Measurements from ENCODE around the gene TRIM6. TPM values are rescaled to one million over a fixed set of nuclear protein-coding genes. Genes with fewer than 3 reads are reported as not detected.
"Not testable (repeated sequence)": the region's sequence is repeated elsewhere in the genome, so short reads cannot be mapped to it uniquely, and the experiment has no call there.

The TRIM6 gene
- total RNA-seq, 2 experiments from 2014 or later = not detected

- H3K27ac ChIP-seq (ENCODE audit: low read depth, low read length, poor library complexity, severe bottlenecking) = no peak overlapping the region
- no peaks in the 10 kb centered on the region for H3K79me2 ChIP-seq (ENCODE audit: insufficient read depth, low read depth, low read length)
- no peak for DNase-seq (ENCODE audit: low spot score)
- no peak overlapping the region for H3K4me2 ChIP-seq (ENCODE audit: low read length)
- H3K9me2 ChIP-seq (ENCODE audit: insufficient read depth, low read length) = no peaks in the 10 kb centered on the region
- H3K4me3 ChIP-seq (ENCODE audit: low read depth, low read length, poor library complexity, severe bottlenecking) = no peak overlapping the region
- intact Hi-C loops (cut with micrococcal nuclease; ENCODE audit: unreplicated experiment) = no loop called here
- H3K4me1 ChIP-seq (ENCODE audit: insufficient read depth, low read length, poor library complexity, severe bottlenecking) = no peaks in the 10 kb centered on the region
- no peaks in the 10 kb centered on the region for H4K20me1 ChIP-seq (ENCODE audit: insufficient read depth, low read length)
- no peak overlapping the region for H2AFZ ChIP-seq (ENCODE audit: low read length)
- peaks cover 14% of the 10 kb centered on the region for H3K36me3 ChIP-seq (ENCODE audit: insufficient read depth, low read length)
- ChIA-PET POLR2A (interaction anchor here (0.5 to 1.3 kb wide), 3 partner anchors 11 to 20 kb away, joined by 3 to 10 read pairs (median 5); no protein-coding TSS in a partner anchor), CTCF (ENCODE audit: unreplicated experiment) (no interaction called here)
- TF ChIP-seq, protein P1, sequence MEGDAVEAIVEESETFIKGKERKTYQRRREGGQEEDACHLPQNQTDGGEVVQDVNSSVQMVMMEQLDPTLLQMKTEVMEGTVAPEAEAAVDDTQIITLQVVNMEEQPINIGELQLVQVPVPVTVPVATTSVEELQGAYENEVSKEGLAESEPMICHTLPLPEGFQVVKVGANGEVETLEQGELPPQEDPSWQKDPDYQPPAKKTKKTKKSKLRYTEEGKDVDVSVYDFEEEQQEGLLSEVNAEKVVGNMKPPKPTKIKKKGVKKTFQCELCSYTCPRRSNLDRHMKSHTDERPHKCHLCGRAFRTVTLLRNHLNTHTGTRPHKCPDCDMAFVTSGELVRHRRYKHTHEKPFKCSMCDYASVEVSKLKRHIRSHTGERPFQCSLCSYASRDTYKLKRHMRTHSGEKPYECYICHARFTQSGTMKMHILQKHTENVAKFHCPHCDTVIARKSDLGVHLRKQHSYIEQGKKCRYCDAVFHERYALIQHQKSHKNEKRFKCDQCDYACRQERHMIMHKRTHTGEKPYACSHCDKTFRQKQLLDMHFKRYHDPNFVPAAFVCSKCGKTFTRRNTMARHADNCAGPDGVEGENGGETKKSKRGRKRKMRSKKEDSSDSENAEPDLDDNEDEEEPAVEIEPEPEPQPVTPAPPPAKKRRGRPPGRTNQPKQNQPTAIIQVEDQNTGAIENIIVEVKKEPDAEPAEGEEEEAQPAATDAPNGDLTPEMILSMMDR (conservative IDR thresholded peaks at IDR 0.05; ENCODE audit: low read length) = no peak
- TF ChIP-seq EZH2phosphoT487 (IDR thresholded peaks at IDR 0.05; ENCODE audit: borderline replicate concordance, low read depth, low read length) = no peak
- no peaks in the 10 kb centered on the region for H3K9me3 ChIP-seq (ENCODE audit: low read length)
- BruUV-seq (replicated peaks) = no TSS peak
These were observed 49.7 kb downstream of the TRIM6 start for GRCh38 chr11:5646139-5646538.

- TF ChIP-seq EZH2phosphoT487 (IDR thresholded peaks at IDR 0.05; ENCODE audit: borderline replicate concordance, low read depth, low read length) = no peak
- TF ChIP-seq, protein P1 (conservative IDR thresholded peaks at IDR 0.05; ENCODE audit: low read length) = no peak
- POLR2A ChIA-PET = interaction anchor here (0.8 to 1.2 kb wide), 2 partner anchors 8 to 17 kb away, joined by 3 to 4 read pairs; no protein-coding TSS in a partner anchor
- H3K4me1 ChIP-seq (ENCODE audit: insufficient read depth, low read length, poor library complexity, severe bottlenecking) = no peaks in the 10 kb centered on the region
- CTCF ChIA-PET (ENCODE audit: unreplicated experiment) = no interaction called here
- no peak overlapping the region for H3K27ac ChIP-seq (ENCODE audit: low read depth, low read length, poor library complexity, severe bottlenecking)
- H3K9me2 ChIP-seq (ENCODE audit: insufficient read depth, low read length) = no peaks in the 10 kb centered on the region
- H4K20me1 ChIP-seq (ENCODE audit: insufficient read depth, low read length) = no peaks in the 10 kb centered on the region
- no TSS peak for BruUV-seq (replicated peaks)
- intact Hi-C loops (cut with micrococcal nuclease; ENCODE audit: unreplicated experiment) = no loop called here
- H3K9me3 ChIP-seq (ENCODE audit: low read length) = peaks cover 4% of the 10 kb centered on the region; the same call in 1 of the 2 replicates
- no peaks in the 10 kb centered on the region for H3K79me2 ChIP-seq (ENCODE audit: insufficient read depth, low read depth, low read length)
- DNase-seq (ENCODE audit: low spot score) = no peak
- no peak overlapping the region for H3K4me3 ChIP-seq (ENCODE audit: low read depth, low read length, poor library complexity, severe bottlenecking)
- H3K4me2 ChIP-seq (ENCODE audit: low read length) = no peak overlapping the region
- H3K36me3 ChIP-seq (ENCODE audit: insufficient read depth, low read length) = no peaks in the 10 kb centered on the region
- no peak overlapping the region for H2AFZ ChIP-seq (ENCODE audit: low read length)
These were observed 59.0 kb downstream of the TRIM6 start for GRCh38 chr11:5655474-5655873.

DNA sequence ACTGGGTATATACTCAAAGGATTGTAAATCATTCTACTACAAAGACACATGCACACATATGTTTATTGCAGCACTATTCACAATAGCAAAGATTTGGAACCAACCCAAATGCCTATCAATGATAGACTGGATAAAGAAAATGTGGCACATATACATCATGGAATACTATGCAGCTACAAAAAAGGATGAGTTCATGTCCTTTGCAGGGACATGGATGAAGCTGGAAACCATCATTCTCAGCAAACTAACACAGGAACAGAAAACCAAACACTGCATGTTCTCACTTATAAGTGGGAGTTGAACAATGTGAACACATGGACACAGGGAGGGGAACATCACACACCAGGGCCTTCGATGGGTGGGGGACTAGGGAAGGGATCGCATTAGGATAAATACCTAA lies 60.5 kb downstream of the TRIM6 start:
- H3K4me3 ChIP-seq (ENCODE audit: low read depth, low read length, poor library complexity, severe bottlenecking); H4K20me1 ChIP-seq (ENCODE audit: insufficient read depth, low read length); DNase-seq (ENCODE audit: low spot score); H3K4me1 ChIP-seq (ENCODE audit: insufficient read depth, low read length, poor library complexity, severe bottlenecking); H3K9me2 ChIP-seq (ENCODE audit: insufficient read depth, low read length); H2AFZ ChIP-seq (ENCODE audit: low read length); H3K27ac ChIP-seq (ENCODE audit: low read depth, low read length, poor library complexity, severe bottlenecking); H3K4me2 ChIP-seq (ENCODE audit: low read length); BruUV-seq (replicated peaks); CTCF ChIA-PET (ENCODE audit: unreplicated experiment); H3K9me3 ChIP-seq (ENCODE audit: low read length); POLR2A ChIA-PET; H3K79me2 ChIP-seq (ENCODE audit: insufficient read depth, low read depth, low read length); H3K36me3 ChIP-seq (ENCODE audit: insufficient read depth, low read length); intact Hi-C loops (cut with micrococcal nuclease; ENCODE audit: unreplicated experiment): not testable (repeated sequence)
